Caco-2 (cell line): ENCODE results near the gene CD200R1. TPM values are rescaled to one million over a fixed set of nuclear protein-coding genes. Genes with fewer than 3 reads are reported as not detected.
A peak's percentile ranks its signal among the peaks of the same experiment; 100 is the strongest.

Experiments
- BruUV-seq: library from RNA; stranded (reverse); fragments of 400-500 nt; replicated peaks from 2 replicates; lab custom pipeline; 2021; lab: Mats Ljungman, UMichigan
- CTCF ChIA-PET: fragments of 300-600 bp; sonication (Branson Sonifier 250); formaldehyde crosslinking; loops from one replicate; lab custom pipeline; 2022; ENCODE audit warnings: antibody characterized with exemption; lab: Charles Lee
- POLR2A ChIA-PET: fragments of 300-600 bp; sonication (Branson Sonifier 250); formaldehyde crosslinking; loops from one replicate; lab custom pipeline; 2022; ENCODE audit warnings: antibody characterized with exemption; lab: Charles Lee
- DNase-seq, 2 experiments: peaks; one replicate each; pipeline versions ENCODE4 v3.0.0 to v3.0.0-alpha.2; 2020 to 2022
- H3K27me3 ChIP-seq: replicated peaks from 2 replicates; pipeline ENCODE4 v1.6.0; 2011; ENCODE audit warnings: low read length; ENCODE audit not compliant: control insufficient read depth, insufficient read depth
- H3K36me3 ChIP-seq: 2 replicates; pipeline ENCODE4 v1.5.1; 2011; ENCODE audit warnings: low read length; ENCODE audit not compliant: control insufficient read depth, insufficient read depth
- H3K4me1 ChIP-seq: fragments of 250-450 bp; sonication (Bioruptor Pico); 2 replicates; pipeline ENCODE4 v1.5.1; 2020; ENCODE audit warnings: mild to moderate bottlenecking
- H3K4me3 ChIP-seq: 2 replicates; pipeline ENCODE4 v1.5.1; 2011; ENCODE audit warnings: low read depth, mild to moderate bottlenecking, control low read depth, low read length
- H3K9me3 ChIP-seq: fragments of 250-450 bp; sonication (Bioruptor Pico); 2 replicates; pipeline ENCODE4 v1.5.1; 2020; ENCODE audit warnings: mild to moderate bottlenecking, moderate library complexity
- H3K27ac Mint-ChIP-seq: one replicate; pipeline ENCODE4 v1.8.0; 2022; ENCODE audit warnings: mixed read lengths; ENCODE audit not compliant: unreplicated experiment
- H3K27me3 Mint-ChIP-seq: one replicate; pipeline ENCODE4 v1.8.0; 2022; ENCODE audit warnings: mixed read lengths; ENCODE audit not compliant: insufficient read depth, unreplicated experiment
- H3K36me3 Mint-ChIP-seq: one replicate; pipeline ENCODE4 v1.8.0; 2022; ENCODE audit warnings: mild to moderate bottlenecking, mixed read lengths; ENCODE audit not compliant: insufficient read depth, unreplicated experiment
- H3K4me1 Mint-ChIP-seq: one replicate; pipeline ENCODE4 v1.8.0; 2022; ENCODE audit warnings: low read depth, mixed read lengths; ENCODE audit not compliant: unreplicated experiment
- H3K4me3 Mint-ChIP-seq: one replicate; pipeline ENCODE4 v1.8.0; 2022; ENCODE audit warnings: mild to moderate bottlenecking, moderate library complexity, mixed read lengths; ENCODE audit not compliant: unreplicated experiment
- H3K9me3 Mint-ChIP-seq: one replicate; pipeline ENCODE4 v1.8.0; 2022; ENCODE audit warnings: mixed read lengths; ENCODE audit not compliant: unreplicated experiment
- CTCF ChIP-seq, 2 experiments: fragments of 200-600 bp in 1 of 2; IDR thresholded peaks; 1 replicate in 1 of 2; 2 replicates in 1 of 2; pipeline versions ENCODE4 v1.5.1 to v1.8.0; 2011 to 2022; ENCODE audit warnings: antibody characterized with exemption in 1 of 2, control low read depth in 1 of 2, inconsistent platforms in 1 of 2, low read depth in 1 of 2, low read length in 1 of 2, mild to moderate bottlenecking in 1 of 2, moderate library complexity in 1 of 2; ENCODE audit not compliant: insufficient read depth in 1 of 2, severe bottlenecking in 1 of 2, unreplicated experiment in 1 of 2
- intact Hi-C: fragments of 100-400 bp; cut with micrococcal nuclease; formaldehyde crosslinking; loops from one replicate; pipeline ENCODE4 v1.10.0; 2022; ENCODE audit not compliant: unreplicated experiment
- total RNA-seq: library from RNA; stranded (reverse); gene quantifications from 2 replicates; pipeline ENCODE4 v1.2.3, GENCODE V29; 2022

CD200R1 gene
- total RNA-seq, 1 experiment from 2014 or later = 0.11 TPM

DNA sequence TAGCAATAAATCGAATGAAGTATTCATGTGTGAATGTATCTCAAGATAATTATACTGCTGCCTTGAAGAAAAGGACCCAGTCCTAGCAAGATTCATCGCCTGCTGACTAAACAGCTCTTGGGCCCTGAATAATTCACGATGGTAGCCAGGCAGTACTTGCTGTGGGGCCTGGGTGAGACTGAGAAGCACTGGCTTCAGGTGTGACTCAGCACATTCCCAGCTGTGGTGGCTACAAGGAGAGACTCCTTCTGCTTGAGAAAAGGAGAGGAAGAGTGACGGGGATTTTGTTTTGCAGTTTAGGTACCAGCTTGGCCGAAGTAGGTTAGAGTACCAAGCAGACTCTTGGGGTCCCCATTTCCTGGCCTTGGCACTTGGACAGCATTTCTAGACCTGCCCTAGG, 80.6 kb downstream of the CD200R1 start:
- peaks cover 14% of the 10 kb centered on the region for H3K9me3 Mint-ChIP-seq
- H3K36me3 Mint-ChIP-seq = no peaks in the 10 kb centered on the region
- H3K27ac Mint-ChIP-seq = no peak overlapping the region
- ChIA-PET POLR2A (no interaction called here), CTCF (no interaction called here)
- Histone ChIP-seq H3K9me3 (peaks cover 4% of the 10 kb centered on the region; the same call in 1 of the 2 replicates), H3K27me3 (no peaks in the 10 kb centered on the region), H3K4me3 (no peak overlapping the region), H3K4me1 (no peaks in the 10 kb centered on the region), H3K36me3 (no peaks in the 10 kb centered on the region)
- no peak for TF ChIP-seq CTCF (IDR thresholded peaks at IDR 0.05; ENCODE audit: insufficient read depth in 1 of 2, low read depth in 1 of 2, low read length in 1 of 2, severe bottlenecking in 1 of 2, unreplicated experiment in 1 of 2)
- H3K4me3 Mint-ChIP-seq = no peak overlapping the region
- H3K27me3 Mint-ChIP-seq = no peaks in the 10 kb centered on the region
- no peaks in the 10 kb centered on the region for H3K4me1 Mint-ChIP-seq
- peak; percentile 6 to 43 for DNase-seq
- no TSS peak for BruUV-seq
- intact Hi-C loops = no loop called here

DNA sequence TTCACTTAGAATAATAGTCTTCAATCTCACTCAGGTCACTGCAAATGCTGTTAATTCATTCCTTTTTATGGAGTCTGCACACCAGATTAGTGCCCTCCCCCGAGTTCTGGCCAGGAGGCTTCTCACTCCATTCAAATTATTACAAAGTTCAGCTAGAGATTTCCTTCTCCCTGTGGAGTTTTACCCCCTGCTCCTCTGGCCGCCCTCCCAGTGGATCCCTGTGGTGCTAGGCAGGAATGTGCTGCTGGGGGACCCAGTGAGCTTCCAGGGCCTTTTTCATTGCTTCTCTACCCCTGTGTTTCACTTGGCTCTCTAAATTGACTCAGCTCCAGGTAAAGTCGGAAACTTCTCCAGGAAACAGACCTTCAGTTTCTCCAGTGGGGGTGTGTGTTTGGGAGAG, 85.5 kb downstream of the CD200R1 start:
- Histone ChIP-seq H3K4me3 (no peak overlapping the region), H3K4me1 (no peaks in the 10 kb centered on the region), H3K9me3 (peaks cover 4% of the 10 kb centered on the region; the same call in 1 of the 2 replicates), H3K27me3 (no peaks in the 10 kb centered on the region), H3K36me3 (no peaks in the 10 kb centered on the region)
- DNase-seq = no peak
- Mint-ChIP-seq H3K4me3 (no peak overlapping the region), H3K27ac (no peak overlapping the region), H3K4me1 (no peaks in the 10 kb centered on the region), H3K27me3 (no peaks in the 10 kb centered on the region), H3K36me3 (no peaks in the 10 kb centered on the region), H3K9me3 (peaks cover 14% of the 10 kb centered on the region)
- TF ChIP-seq CTCF (IDR thresholded peaks at IDR 0.05; ENCODE audit: insufficient read depth in 1 of 2, low read depth in 1 of 2, low read length in 1 of 2, severe bottlenecking in 1 of 2, unreplicated experiment in 1 of 2) = no peak
- intact Hi-C loops = no loop called here
- ChIA-PET POLR2A (no interaction called here), CTCF (no interaction called here)
- no TSS peak for BruUV-seq

DNA sequence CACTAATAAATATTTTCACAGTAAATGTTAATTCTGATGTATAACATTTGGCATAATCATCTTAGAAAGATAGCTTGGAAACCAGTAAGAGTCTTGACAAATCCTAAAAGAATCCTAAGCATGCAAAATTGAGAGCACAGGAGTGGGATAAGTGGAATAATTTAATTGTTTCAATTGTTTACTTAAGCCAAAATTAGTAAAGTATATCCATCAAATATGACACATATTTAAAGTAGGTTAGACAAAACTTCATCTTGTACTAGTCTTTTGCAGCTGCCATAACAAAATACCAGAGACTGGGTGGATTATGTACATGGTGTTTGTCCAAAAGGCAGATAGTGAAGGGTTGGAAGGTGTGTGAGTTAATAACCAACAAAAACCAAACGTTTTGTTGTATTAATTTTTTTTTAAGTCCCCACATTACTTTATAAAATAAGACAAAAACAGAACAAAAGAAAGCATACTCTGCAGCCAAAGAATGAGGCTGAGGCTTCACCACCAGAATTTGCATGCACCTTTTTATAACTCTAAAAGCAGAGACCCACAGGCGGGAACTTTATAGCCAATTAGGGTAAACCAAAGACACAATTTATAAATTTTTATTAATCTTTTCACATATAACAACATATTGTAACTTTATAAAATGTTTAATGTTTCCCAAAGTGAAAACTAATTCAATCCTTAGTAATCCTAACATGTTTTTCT, 86.4 kb downstream of the CD200R1 start:
- POLR2A ChIA-PET = no interaction called here
- Mint-ChIP-seq H3K4me1 (no peaks in the 10 kb centered on the region), H3K9me3 (peaks cover 14% of the 10 kb centered on the region), H3K4me3 (no peak overlapping the region), H3K27ac (no peak overlapping the region), H3K27me3 (no peaks in the 10 kb centered on the region), H3K36me3 (no peaks in the 10 kb centered on the region)
- intact Hi-C loops = no loop called here
- DNase-seq = no peak
- Histone ChIP-seq H3K27me3 (no peaks in the 10 kb centered on the region), H3K4me3 (no peak overlapping the region), H3K36me3 (no peaks in the 10 kb centered on the region), H3K4me1 (no peaks in the 10 kb centered on the region), H3K9me3 (peaks cover 4% of the 10 kb centered on the region; the same call in 1 of the 2 replicates)
- no peak for TF ChIP-seq CTCF (IDR thresholded peaks at IDR 0.05; ENCODE audit: insufficient read depth in 1 of 2, low read depth in 1 of 2, low read length in 1 of 2, severe bottlenecking in 1 of 2, unreplicated experiment in 1 of 2)
- no TSS peak for BruUV-seq
- CTCF ChIA-PET = no interaction called here
